ENCODE results near the gene KIFAP3. TPM values are rescaled to one million over a fixed set of nuclear protein-coding genes. Genes with fewer than 3 reads are reported as not detected.

Gene KIFAP3
- polyA plus RNA-seq, 3 donors, result 2.1 to 4.7 (median 2.2) TPM

- intact Hi-C loops (cut with micrococcal nuclease), result no loop called here
- no peak overlapping the region for H3K9ac ChIP-seq (ENCODE audit: insufficient read depth, low read length, poor library complexity, severe bottlenecking)
- no peak overlapping the region for H3K4me3 ChIP-seq (replicated peaks in 1 of 3; ENCODE audit: low read depth in 2 of 3, low read length in 3 of 3)
- no peaks in the 10 kb centered on the region for H4K20me1 ChIP-seq (ENCODE audit: insufficient read depth, low read length)
- no peaks in the 10 kb centered on the region for H3K36me3 ChIP-seq (replicated peaks in 1 of 2; ENCODE audit: control insufficient read depth in 1 of 2, insufficient read depth in 2 of 2, low read length in 2 of 2)
- DNase-seq, result no peak
- Mint-ChIP-seq H3K4me3 (no peak overlapping the region), H3K27ac (no peak overlapping the region), H3K36me3 (peaks cover 3 to 6% of the 10 kb centered on the region in 2 donors), H3K27me3 (ENCODE audit: low read depth in 3 of 3) (peaks cover 0 to 2% (median 0%) of the 10 kb centered on the region in 3 donors), H3K4me1 (no peaks in the 10 kb centered on the region), H3K9me3 (peaks cover 0 to 2% (median 0%) of the 10 kb centered on the region in 7 donors)
- H2AFZ ChIP-seq (ENCODE audit: insufficient read depth, low read depth, low read length, poor library complexity, severe bottlenecking), result no peak overlapping the region
- no peaks in the 10 kb centered on the region for H3K4me1 ChIP-seq (ENCODE audit: control insufficient read depth in 1 of 2, insufficient read depth in 2 of 2, low read length in 2 of 2)
- H3K27me3 ChIP-seq (ENCODE audit: control insufficient read depth in 2 of 2, insufficient read depth in 2 of 2, low read length in 2 of 2), result no peaks in the 10 kb centered on the region
- H3K79me2 ChIP-seq (ENCODE audit: insufficient read depth, low read length), result no peaks in the 10 kb centered on the region
- H3K9me3 ChIP-seq (replicated peaks in 1 of 2; ENCODE audit: control insufficient read depth in 1 of 2, insufficient read depth in 1 of 2, low read length in 2 of 2), result no peaks in the 10 kb centered on the region
- TF ChIP-seq CTCF (IDR thresholded peaks at IDR 0.05), result no peak
- WGBS (ENCODE audit: insufficient coverage), result 100% methylated on average over 2 of the region's 3 CpGs
- no peak overlapping the region for H3K4me2 ChIP-seq (replicated peaks; ENCODE audit: extremely low read depth, low read length, poor library complexity, severe bottlenecking)
- H3K27ac ChIP-seq (ENCODE audit: low read depth in 1 of 2, low read length in 2 of 2), result no peak overlapping the region
Observed at GRCh38 chr1:169957884-169958283, 116.6 kb downstream of the KIFAP3 start.

DNA sequence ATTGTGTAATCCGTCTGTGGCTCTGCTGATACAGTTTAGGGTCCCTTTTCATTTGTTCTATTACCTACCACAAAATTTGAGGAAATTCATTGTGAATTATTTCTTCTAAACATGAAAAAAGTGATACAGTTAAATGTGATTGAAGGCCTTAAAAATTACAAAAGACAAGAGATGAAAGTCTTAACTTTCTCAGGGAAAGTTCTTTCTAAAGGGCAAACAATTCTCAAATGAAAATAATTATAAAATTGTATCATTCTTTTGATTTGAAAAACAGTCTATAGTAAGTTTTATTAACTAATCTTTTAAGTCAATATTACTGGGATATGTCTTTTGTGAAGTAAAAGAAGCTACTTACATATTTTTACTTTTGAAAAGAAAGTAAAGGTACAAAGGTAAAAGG, 123.4 kb downstream of the KIFAP3 start:
- Histone ChIP-seq H3K9ac (ENCODE audit: insufficient read depth, low read length, poor library complexity, severe bottlenecking) (no peak overlapping the region), H2AFZ (ENCODE audit: insufficient read depth, low read depth, low read length, poor library complexity, severe bottlenecking) (no peak overlapping the region), H3K79me2 (ENCODE audit: insufficient read depth, low read length) (no peaks in the 10 kb centered on the region), H4K20me1 (ENCODE audit: insufficient read depth, low read length) (no peaks in the 10 kb centered on the region), H3K4me2 (replicated peaks; ENCODE audit: extremely low read depth, low read length, poor library complexity, severe bottlenecking) (no peak overlapping the region), H3K27me3 (ENCODE audit: control insufficient read depth in 2 of 2, insufficient read depth in 2 of 2, low read length in 2 of 2) (no peaks in the 10 kb centered on the region), H3K36me3 (replicated peaks in 1 of 2; ENCODE audit: control insufficient read depth in 1 of 2, insufficient read depth in 2 of 2, low read length in 2 of 2) (no peaks in the 10 kb centered on the region), H3K9me3 (replicated peaks in 1 of 2; ENCODE audit: control insufficient read depth in 1 of 2, insufficient read depth in 1 of 2, low read length in 2 of 2) (no peaks in the 10 kb centered on the region), H3K4me1 (ENCODE audit: control insufficient read depth in 1 of 2, insufficient read depth in 2 of 2, low read length in 2 of 2) (no peaks in the 10 kb centered on the region), H3K27ac (ENCODE audit: low read depth in 1 of 2, low read length in 2 of 2) (no peak overlapping the region), H3K4me3 (replicated peaks in 1 of 3; ENCODE audit: low read depth in 2 of 3, low read length in 3 of 3) (no peak overlapping the region)
- Mint-ChIP-seq H3K27me3 (ENCODE audit: low read depth in 3 of 3) (no peaks in the 10 kb centered on the region), H3K4me3 (no peak overlapping the region), H3K4me1 (no peaks in the 10 kb centered on the region), H3K36me3 (peaks cover 3 to 6% of the 10 kb centered on the region in 2 donors), H3K9me3 (peaks cover 0 to 2% (median 0%) of the 10 kb centered on the region in 7 donors), H3K27ac (no peak overlapping the region)
- no CpG with 5 or more reads among the region's 1 CpG for WGBS (ENCODE audit: insufficient coverage)
- TF ChIP-seq CTCF (IDR thresholded peaks at IDR 0.05), result no peak
- intact Hi-C loops (cut with micrococcal nuclease), result no loop called here
- DNase-seq, result no peak
